ENCODE results near the gene BTK. TPM values are rescaled to one million over a fixed set of nuclear protein-coding genes. Genes with fewer than 3 reads are reported as not detected.

BTK gene
- total RNA-seq, 2 experiments from 2014 or later = 0.42 to 0.49 TPM

DNA sequence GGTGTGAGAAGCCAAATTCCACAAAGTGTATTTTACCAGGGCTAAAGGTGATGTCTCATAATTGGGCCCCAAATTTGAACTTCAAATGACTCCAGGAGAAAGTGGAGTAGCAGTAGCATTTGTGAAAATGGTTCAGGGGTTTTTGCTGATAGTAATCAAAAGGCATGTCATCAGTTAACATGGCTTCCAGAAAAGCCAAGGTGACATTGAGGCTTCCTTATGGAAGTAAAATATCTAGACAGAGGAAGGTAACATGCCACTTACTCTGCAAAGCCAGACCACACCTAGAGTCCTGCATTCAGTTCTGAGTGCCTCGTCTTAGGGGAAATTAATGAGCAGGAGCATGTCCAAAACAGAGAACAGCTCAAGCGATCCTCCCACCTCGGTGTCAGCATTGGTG is 2.6 kb upstream of the BTK start:
- Histone ChIP-seq H3K9me3 (ENCODE audit: control insufficient read depth in 1 of 2, insufficient read depth in 1 of 2, low read length in 2 of 2) (no peaks in the 10 kb centered on the region), H3K36me3 (ENCODE audit: insufficient read depth, low read length) (peaks cover 14% of the 10 kb centered on the region), H3K4me1 (ENCODE audit: insufficient read depth, low read length) (peaks cover 13% of the 10 kb centered on the region), H3K27me3 (ENCODE audit: control insufficient read depth in 1 of 2, insufficient read depth in 2 of 2, low read length in 2 of 2) (no peaks in the 10 kb centered on the region), H3K27ac (ENCODE audit: low read depth in 1 of 2, low read length in 2 of 2) (no peak overlapping the region), H3K4me3 (ENCODE audit: low read length) (no peak overlapping the region)
- intact Hi-C loops (cut with DNase I, micrococcal nuclease) = loop anchor here in 1 of 2 experiments (5.0 kb wide), 1 partner anchor 291 kb away; the partner anchor contains the start of gene CENPI
- Mint-ChIP-seq H3K4me3 (peak overlapping the region; percentile 7), H3K9me3 (no peaks in the 10 kb centered on the region), H3K27ac (no peak overlapping the region), H3K27me3 (no peaks in the 10 kb centered on the region), H3K4me1 (ENCODE audit: low read depth) (peaks cover 25% of the 10 kb centered on the region), H3K36me3 (ENCODE audit: low read depth) (peaks cover 26% of the 10 kb centered on the region)
- DNase-seq = no peak
- ChIA-PET POLR2A (no interaction called here), CTCF (no interaction called here)
- TF ChIP-seq, protein P1, sequence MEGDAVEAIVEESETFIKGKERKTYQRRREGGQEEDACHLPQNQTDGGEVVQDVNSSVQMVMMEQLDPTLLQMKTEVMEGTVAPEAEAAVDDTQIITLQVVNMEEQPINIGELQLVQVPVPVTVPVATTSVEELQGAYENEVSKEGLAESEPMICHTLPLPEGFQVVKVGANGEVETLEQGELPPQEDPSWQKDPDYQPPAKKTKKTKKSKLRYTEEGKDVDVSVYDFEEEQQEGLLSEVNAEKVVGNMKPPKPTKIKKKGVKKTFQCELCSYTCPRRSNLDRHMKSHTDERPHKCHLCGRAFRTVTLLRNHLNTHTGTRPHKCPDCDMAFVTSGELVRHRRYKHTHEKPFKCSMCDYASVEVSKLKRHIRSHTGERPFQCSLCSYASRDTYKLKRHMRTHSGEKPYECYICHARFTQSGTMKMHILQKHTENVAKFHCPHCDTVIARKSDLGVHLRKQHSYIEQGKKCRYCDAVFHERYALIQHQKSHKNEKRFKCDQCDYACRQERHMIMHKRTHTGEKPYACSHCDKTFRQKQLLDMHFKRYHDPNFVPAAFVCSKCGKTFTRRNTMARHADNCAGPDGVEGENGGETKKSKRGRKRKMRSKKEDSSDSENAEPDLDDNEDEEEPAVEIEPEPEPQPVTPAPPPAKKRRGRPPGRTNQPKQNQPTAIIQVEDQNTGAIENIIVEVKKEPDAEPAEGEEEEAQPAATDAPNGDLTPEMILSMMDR (IDR thresholded peaks at IDR 0.05) = no peak
- no peak for ATAC-seq (ENCODE audit: poor library complexity)

DNA sequence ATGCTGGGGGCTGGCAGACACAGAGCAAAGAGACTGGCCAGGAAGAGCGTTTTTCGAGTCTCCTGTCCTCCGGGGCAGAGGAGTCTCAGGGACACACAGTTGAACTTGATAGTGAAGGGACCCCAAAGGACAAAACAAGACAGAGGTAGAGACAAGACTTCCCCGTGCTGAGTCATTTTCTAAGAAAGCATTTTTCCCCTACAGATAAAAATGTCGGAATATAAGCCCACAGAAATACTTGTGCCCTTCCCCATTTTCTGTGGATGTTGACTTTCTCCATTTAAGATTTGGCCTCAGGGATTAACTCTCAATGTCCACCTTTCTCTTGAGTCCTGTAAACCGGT is 523 bp upstream of the BTK start:
- Mint-ChIP-seq H3K27me3 (no peaks in the 10 kb centered on the region), H3K4me3 (no peak overlapping the region), H3K36me3 (ENCODE audit: low read depth) (peaks cover 8% of the 10 kb centered on the region), H3K4me1 (ENCODE audit: low read depth) (peaks cover 8% of the 10 kb centered on the region), H3K9me3 (no peaks in the 10 kb centered on the region), H3K27ac (no peak overlapping the region)
- Histone ChIP-seq H3K4me1 (ENCODE audit: insufficient read depth, low read length) (peaks cover 5% of the 10 kb centered on the region), H3K27ac (ENCODE audit: low read depth in 1 of 2, low read length in 2 of 2) (no peak overlapping the region), H3K4me3 (ENCODE audit: low read length) (no peak overlapping the region), H3K9me3 (ENCODE audit: control insufficient read depth in 1 of 2, insufficient read depth in 1 of 2, low read length in 2 of 2) (no peaks in the 10 kb centered on the region), H3K36me3 (ENCODE audit: insufficient read depth, low read length) (no peaks in the 10 kb centered on the region), H3K27me3 (ENCODE audit: control insufficient read depth in 1 of 2, insufficient read depth in 2 of 2, low read length in 2 of 2) (no peaks in the 10 kb centered on the region)
- ATAC-seq (ENCODE audit: poor library complexity) (no peak), DNase-seq (no peak)
- ChIA-PET CTCF (no interaction called here), POLR2A (no interaction called here)
- TF ChIP-seq, protein P1 (IDR thresholded peaks at IDR 0.05) = no peak
- intact Hi-C loops (cut with DNase I, micrococcal nuclease) = loop anchor here in 1 of 2 experiments (5.0 kb wide), 1 partner anchor 289 kb away; the partner anchor contains the start of gene CENPI

DNA sequence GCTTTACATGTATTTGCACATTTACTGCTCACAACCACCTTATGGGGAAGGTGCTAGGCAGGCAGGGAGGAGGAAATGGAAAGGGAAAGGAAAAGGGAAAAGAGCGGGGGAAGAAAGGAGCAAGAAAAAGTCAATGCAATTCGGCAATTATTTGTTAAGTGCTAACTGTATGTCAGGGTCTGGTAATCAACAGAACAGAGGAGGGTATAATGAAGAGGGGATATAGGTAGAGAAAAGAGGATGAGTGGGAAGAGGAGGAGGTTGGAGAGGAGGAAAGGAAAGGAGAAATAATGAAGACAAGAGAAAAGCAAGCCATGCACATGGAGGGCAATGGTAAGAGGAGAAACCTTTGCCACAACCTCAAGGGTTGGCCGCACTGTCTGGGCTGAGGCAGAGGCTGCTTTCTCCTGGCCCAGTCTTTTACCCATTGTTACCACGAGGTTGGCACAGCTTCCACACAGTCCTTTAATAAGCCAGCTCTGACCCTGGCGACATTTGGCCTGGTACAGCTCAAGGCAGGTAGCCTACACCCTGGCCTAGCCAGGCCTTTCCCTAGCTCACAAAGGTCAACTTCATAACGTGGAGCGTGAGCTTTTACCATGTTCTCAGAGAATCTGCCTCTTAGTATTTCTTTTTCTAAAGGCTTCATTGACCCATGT is 836 bp downstream of the BTK start:
- H3K27me3 Mint-ChIP-seq = no peaks in the 10 kb centered on the region
- POLR2A ChIA-PET = no interaction called here

More for the DNA sequence above, 836 bp downstream of the BTK start:
- H3K27ac ChIP-seq (ENCODE audit: low read depth in 1 of 2, low read length in 2 of 2) = no peak overlapping the region
- Mint-ChIP-seq H3K4me3 (no peak overlapping the region), H3K4me1 (ENCODE audit: low read depth) (no peaks in the 10 kb centered on the region), H3K36me3 (ENCODE audit: low read depth) (no peaks in the 10 kb centered on the region), H3K27ac (no peak overlapping the region), H3K9me3 (no peaks in the 10 kb centered on the region)
- peak overlapping the region; percentile 10 for H3K4me3 ChIP-seq (ENCODE audit: low read length)
- TF ChIP-seq, protein P1 (IDR thresholded peaks at IDR 0.05) = no peak
- ATAC-seq (ENCODE audit: poor library complexity) (no peak), DNase-seq (no peak)
- no peaks in the 10 kb centered on the region for H3K27me3 ChIP-seq (ENCODE audit: control insufficient read depth in 1 of 2, insufficient read depth in 2 of 2, low read length in 2 of 2)
- intact Hi-C loops (cut with DNase I, micrococcal nuclease) = loop anchor here in 1 of 2 experiments (5.0 kb wide), 1 partner anchor 288 kb away; the partner anchor contains the start of gene CENPI
- no peaks in the 10 kb centered on the region for H3K9me3 ChIP-seq (ENCODE audit: control insufficient read depth in 1 of 2, insufficient read depth in 1 of 2, low read length in 2 of 2)
- CTCF ChIA-PET = no interaction called here
- no peaks in the 10 kb centered on the region for H3K36me3 ChIP-seq (ENCODE audit: insufficient read depth, low read length)
- H3K4me1 ChIP-seq (ENCODE audit: insufficient read depth, low read length) = no peaks in the 10 kb centered on the region

Data from CD4-positive, alpha-beta T cell (primary cell).